Fibroblast of mammary gland (primary cell): Measurements from ENCODE around the gene NXPE3.
A peak's percentile ranks its signal among the peaks of the same experiment; 100 is the strongest.

Experiments
- DNase-seq: peaks from one replicate; pipeline ENCODE4 v3.0.0-alpha.2; 2010; ENCODE audit warnings: low read depth
- H3K4me3 ChIP-seq: 2 replicates; pipeline ENCODE4 v1.5.1; 2011; ENCODE audit warnings: low read depth, mild to moderate bottlenecking, low read length, moderate library complexity; ENCODE audit not compliant: control insufficient read depth
- CTCF ChIP-seq: conservative IDR thresholded peaks from 2 replicates; pipeline ENCODE4 v1.5.1; 2011; ENCODE audit warnings: low read depth, low read length, inconsistent platforms; ENCODE audit not compliant: control insufficient read depth, insufficient read depth

The NXPE3 gene

DNA sequence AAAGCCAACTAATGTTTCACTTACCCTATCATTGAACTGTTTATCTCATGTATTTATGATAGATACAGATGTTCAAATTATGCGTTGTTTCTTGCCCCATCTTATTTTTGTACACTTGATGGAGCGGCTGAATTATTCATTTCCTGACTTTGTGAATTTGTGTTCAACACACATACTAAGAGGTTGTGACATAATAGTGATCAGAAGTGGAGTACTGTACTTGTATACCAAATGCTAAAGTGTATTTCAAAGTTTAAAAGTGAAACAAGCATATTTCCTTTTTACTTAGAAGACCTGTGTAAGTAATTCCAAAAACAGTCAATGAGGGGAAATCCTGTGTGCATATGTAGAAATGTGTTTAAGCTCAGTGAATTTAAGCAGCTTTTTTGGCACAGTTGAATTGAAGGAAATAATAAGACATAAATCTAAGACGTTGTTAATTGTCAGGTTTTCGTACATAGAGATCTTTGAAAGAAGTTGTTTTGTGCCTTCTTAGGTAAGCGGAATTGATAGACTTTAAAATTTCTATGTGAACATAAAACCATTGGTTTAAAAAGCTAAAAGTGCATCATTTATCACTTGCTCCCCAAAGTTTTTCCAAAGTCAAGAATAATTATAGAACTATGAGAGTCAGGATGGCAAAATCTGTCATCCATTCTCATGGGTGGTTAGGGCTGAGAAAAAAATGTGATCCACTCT is 72.2 kb downstream of the NXPE3 start:
- no peak for TF ChIP-seq CTCF
- peak overlapping the region; percentile 91 for H3K4me3 ChIP-seq
- no peak for DNase-seq

- TF ChIP-seq CTCF: no peak
- DNase-seq: no peak
- H3K4me3 ChIP-seq: peak overlapping the region; percentile 91
These were observed 73.1 kb downstream of the NXPE3 start for GRCh38 chr3:101851850-101852714.

DNA sequence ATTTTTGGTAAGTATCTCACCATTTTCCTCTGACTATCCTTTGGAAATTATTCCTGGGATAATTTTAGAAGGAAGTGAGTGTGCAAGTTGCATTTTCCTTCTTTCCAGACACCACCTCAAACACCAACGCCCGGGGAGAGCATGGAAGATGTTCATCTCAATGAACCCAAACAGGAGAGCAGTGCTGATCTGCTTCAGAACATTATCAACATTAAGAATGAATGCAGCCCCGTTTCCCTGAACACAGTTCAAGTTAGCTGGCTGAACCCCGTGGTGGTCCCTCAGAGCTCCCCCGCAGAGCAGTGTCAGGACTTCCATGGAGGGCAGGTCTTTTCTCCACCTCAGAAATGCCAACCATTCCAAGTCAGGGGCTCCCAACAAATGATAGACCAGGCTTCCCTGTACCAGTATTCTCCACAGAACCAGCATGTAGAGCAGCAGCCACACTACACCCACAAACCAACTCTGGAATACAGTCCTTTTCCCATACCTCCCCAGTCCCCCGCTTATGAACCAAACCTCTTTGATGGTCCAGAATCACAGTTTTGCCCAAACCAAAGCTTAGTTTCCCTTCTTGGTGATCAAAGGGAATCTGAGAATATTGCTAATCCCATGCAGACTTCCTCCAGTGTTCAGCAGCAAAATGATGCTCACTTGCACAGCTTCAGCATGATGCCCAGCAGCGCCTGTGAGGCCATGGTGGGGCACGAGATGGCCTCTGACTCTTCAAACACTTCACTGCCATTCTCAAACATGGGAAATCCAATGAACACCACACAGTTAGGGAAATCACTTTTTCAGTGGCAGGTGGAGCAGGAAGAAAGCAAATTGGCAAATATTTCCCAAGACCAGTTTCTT is 74.2 kb downstream of the NXPE3 start:
- no peak overlapping the region for H3K4me3 ChIP-seq
- DNase-seq: no peak
- no peak for TF ChIP-seq CTCF

- no peak for DNase-seq
- H3K4me3 ChIP-seq: no peak overlapping the region
- no peak for TF ChIP-seq CTCF
These were observed 75.0 kb downstream of the NXPE3 start for GRCh38 chr3:101853982-101854381.

GRCh38 chr3:101854608-101855304 is 75.7 kb downstream of the NXPE3 start:
- DNase-seq: no peak
- no peak for TF ChIP-seq CTCF
- no peak overlapping the region for H3K4me3 ChIP-seq

GRCh38 chr3:101857301-101857741 is 78.3 kb downstream of the NXPE3 start:
- no peak for DNase-seq
- TF ChIP-seq CTCF: no peak
- no peak overlapping the region for H3K4me3 ChIP-seq
